ENCODE data around the gene VPREB1.
"Not testable (repeated sequence)": the region's sequence is repeated elsewhere in the genome, so short reads cannot be mapped to it uniquely, and the experiment has no call there.

Gene VPREB1

GRCh38 chr22:22293436-22293835 is 48.9 kb downstream of the VPREB1 start:
- not testable (repeated sequence) for DNase-seq (ENCODE audit: low read depth in 1 of 2, low spot score in 1 of 2)

GRCh38 chr22:22294641-22295040 is 50.1 kb downstream of the VPREB1 start:
- DNase-seq (ENCODE audit: low read depth in 1 of 2, low spot score in 1 of 2): not testable (repeated sequence)
